Testis (tissue), 2 donors: Measurements from ENCODE around the gene ANKRD7.

Source experiments
- CTCF ChIP-seq, 3 experiments: fragments of 450-650 bp in 2 of 3; fragments of 200-600 bp in 1 of 3; sonication (generic) in 1 of 3; IDR thresholded peaks; one replicate each; pipeline ENCODE4 v1.5.1; 2016 to 2019; ENCODE audit warnings: antibody characterized with exemption in 3 of 3, mild to moderate bottlenecking in 2 of 3, moderate library complexity in 1 of 3
- POLR2A ChIP-seq: fragments of 450-650 bp; IDR thresholded peaks from one replicate; pipeline ENCODE4 v1.6.1; 2017; ENCODE audit warnings: antibody characterized with exemption, mild to moderate bottlenecking, moderate library complexity

- no peak for TF ChIP-seq CTCF (IDR thresholded peaks at IDR 0.05)
- no peak for TF ChIP-seq POLR2A
Measured at GRCh38 chr7:118179191-118179590, 45.3 kb upstream of the ANKRD7 start.
